Activated CD4-positive, alpha-beta memory T cell treated with anti-CD3 and anti-CD28 coated beads for 36 hours (primary cell): ENCODE results near the gene CDH11. TPM values are rescaled to one million over a fixed set of nuclear protein-coding genes. Genes with fewer than 3 reads are reported as not detected.

Source experiments
- CTCF ChIA-PET: fragments of 350-600 bp; sonication (Branson Sonifier 250); formaldehyde crosslinking; loops from one replicate; lab custom pipeline; 2021; ENCODE audit warnings: antibody characterized with exemption, inconsistent platforms; lab: Charles Lee
- POLR2A ChIA-PET: fragments of 350-600 bp; sonication (Branson Sonifier 250); formaldehyde crosslinking; loops from one replicate; lab custom pipeline; 2021; ENCODE audit warnings: antibody characterized with exemption; lab: Charles Lee
- DNase-seq: peaks from one replicate; pipeline ENCODE4 v3.0.0-alpha.2; 2020
- H3K27ac Mint-ChIP-seq: one replicate; pipeline ENCODE4 v1.8.0; 2021; ENCODE audit warnings: mixed read lengths
- H3K27me3 Mint-ChIP-seq: one replicate; pipeline ENCODE4 v1.8.0; 2021; ENCODE audit warnings: mixed read lengths
- H3K36me3 Mint-ChIP-seq: one replicate; pipeline ENCODE4 v1.8.0; 2021; ENCODE audit warnings: mixed read lengths
- H3K4me1 Mint-ChIP-seq: one replicate; pipeline ENCODE4 v1.8.0; 2021; ENCODE audit warnings: low read depth, mixed read lengths
- H3K4me3 Mint-ChIP-seq: one replicate; pipeline ENCODE4 v1.8.0; 2021; ENCODE audit warnings: mild to moderate bottlenecking, mixed read lengths
- H3K9me3 Mint-ChIP-seq: one replicate; pipeline ENCODE4 v1.8.0; 2021; ENCODE audit warnings: mixed read lengths
- intact Hi-C: fragments of 100-400 bp; cut with micrococcal nuclease; formaldehyde crosslinking; loops from one replicate; pipeline ENCODE4 v1.15.1; 2023
- total RNA-seq, 2 experiments: library from RNA; stranded (reverse); gene quantifications; one replicate each; pipeline ENCODE4 v1.2.3, GENCODE V29; 2021

CDH11 gene
- total RNA-seq, 2 experiments from 2014 or later: not detected

DNA sequence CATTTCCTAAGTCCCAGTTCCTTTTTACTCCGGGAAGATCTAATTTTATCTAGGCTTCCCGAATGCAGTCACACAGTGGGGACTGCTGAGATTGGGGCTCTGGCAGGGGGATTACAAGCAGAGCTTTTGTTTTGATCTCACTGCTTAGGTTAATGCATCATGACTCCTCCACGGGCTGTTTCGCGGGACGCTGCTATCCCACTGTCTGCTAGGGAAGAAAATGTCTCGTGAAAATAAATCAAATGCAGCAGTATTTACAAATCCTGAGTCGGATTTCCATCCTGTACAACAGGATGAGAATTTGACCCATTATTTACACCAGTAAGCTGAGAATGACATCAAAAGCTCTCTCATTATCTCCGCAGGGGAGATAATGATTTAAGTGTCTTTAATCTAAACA lies 83.8 kb downstream of the CDH11 start:
- Mint-ChIP-seq H3K4me3 (no peak overlapping the region), H3K27me3 (no peaks in the 10 kb centered on the region), H3K27ac (no peak overlapping the region), H3K4me1 (no peaks in the 10 kb centered on the region), H3K36me3 (no peaks in the 10 kb centered on the region), H3K9me3 (peaks cover 20% of the 10 kb centered on the region)
- ChIA-PET POLR2A (no interaction called here), CTCF (no interaction called here)
- no peak for DNase-seq
- intact Hi-C loops: no loop called here

DNA sequence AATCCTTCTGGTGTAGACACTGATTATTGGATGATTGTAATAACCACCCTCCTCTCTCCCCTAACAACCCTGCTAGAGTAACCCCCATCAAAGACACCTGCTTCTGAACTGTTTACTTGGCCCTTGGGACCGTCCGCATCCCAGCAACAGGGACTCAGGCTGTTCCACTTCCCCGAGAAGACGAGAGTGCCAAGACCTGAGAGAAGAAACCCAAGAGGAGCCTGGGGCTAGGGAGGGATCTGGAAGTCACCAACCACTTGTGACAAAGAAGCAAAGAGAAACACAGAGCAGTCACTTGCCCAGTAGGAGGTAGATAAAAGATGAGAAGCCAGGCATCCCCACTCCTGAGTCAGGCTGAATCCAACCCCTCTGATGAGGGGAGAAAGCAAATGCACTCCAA lies 84.3 kb downstream of the CDH11 start:
- H3K4me3 Mint-ChIP-seq: no peak overlapping the region
- ChIA-PET POLR2A (no interaction called here), CTCF (no interaction called here)
- intact Hi-C loops: no loop called here
- H3K36me3 Mint-ChIP-seq: no peaks in the 10 kb centered on the region
- H3K27ac Mint-ChIP-seq: no peak overlapping the region
- DNase-seq: no peak
- peaks cover 21% of the 10 kb centered on the region for H3K9me3 Mint-ChIP-seq
- H3K27me3 Mint-ChIP-seq: no peaks in the 10 kb centered on the region
- H3K4me1 Mint-ChIP-seq: no peaks in the 10 kb centered on the region

DNA sequence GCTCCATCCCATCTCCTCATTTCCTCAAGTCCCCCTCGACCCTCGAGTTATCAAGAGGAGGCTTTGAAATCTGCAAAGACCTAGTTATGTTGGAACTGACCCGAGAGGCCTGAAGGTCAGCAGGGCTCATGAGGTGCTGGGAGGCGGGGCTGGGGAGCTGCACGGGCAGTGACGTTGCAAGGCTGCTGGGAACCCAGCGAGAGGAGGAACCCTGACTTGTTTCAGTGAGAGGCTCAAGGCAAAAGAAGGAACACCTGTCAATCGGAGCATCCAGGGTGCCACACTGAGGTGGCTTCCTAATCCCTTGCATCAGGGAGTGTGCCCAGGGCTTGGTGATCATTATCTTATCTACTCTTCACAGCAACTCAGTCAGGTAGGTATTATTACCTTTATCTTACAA lies 86.9 kb downstream of the CDH11 start:
- H3K4me3 Mint-ChIP-seq: no peak overlapping the region
- ChIA-PET POLR2A (no interaction called here), CTCF (no interaction called here)
- intact Hi-C loops: no loop called here
- H3K27me3 Mint-ChIP-seq: no peaks in the 10 kb centered on the region
- no peaks in the 10 kb centered on the region for H3K4me1 Mint-ChIP-seq
- peaks cover 18% of the 10 kb centered on the region for H3K9me3 Mint-ChIP-seq
- H3K27ac Mint-ChIP-seq: no peak overlapping the region
- H3K36me3 Mint-ChIP-seq: no peaks in the 10 kb centered on the region
- no peak for DNase-seq

DNA sequence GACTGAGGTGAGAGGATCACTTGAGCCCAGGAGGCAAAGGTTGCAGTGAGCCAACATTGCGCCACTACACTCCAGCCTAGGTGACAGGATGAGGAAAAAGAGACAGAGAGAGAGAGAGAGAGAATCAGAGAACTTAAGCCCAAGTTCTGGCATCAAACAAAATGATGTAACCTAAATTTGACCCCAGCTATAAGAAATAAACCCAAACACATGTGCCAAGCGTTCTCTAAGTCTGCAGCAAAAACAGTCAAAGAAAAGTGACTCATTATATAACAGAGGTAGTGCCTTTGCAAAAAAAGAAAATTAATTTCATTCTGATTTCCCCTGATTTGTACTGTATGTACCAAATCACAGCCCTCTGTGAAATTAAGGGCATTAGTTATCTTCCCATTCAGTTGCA lies 89.5 kb downstream of the CDH11 start:
- H3K9me3 Mint-ChIP-seq: peaks cover 17% of the 10 kb centered on the region
- H3K27ac Mint-ChIP-seq: no peak overlapping the region
- ChIA-PET POLR2A (no interaction called here), CTCF (no interaction called here)
- H3K36me3 Mint-ChIP-seq: no peaks in the 10 kb centered on the region
- no peaks in the 10 kb centered on the region for H3K4me1 Mint-ChIP-seq
- DNase-seq: no peak
- H3K4me3 Mint-ChIP-seq: no peak overlapping the region
- H3K27me3 Mint-ChIP-seq: no peaks in the 10 kb centered on the region
- intact Hi-C loops: no loop called here

DNA sequence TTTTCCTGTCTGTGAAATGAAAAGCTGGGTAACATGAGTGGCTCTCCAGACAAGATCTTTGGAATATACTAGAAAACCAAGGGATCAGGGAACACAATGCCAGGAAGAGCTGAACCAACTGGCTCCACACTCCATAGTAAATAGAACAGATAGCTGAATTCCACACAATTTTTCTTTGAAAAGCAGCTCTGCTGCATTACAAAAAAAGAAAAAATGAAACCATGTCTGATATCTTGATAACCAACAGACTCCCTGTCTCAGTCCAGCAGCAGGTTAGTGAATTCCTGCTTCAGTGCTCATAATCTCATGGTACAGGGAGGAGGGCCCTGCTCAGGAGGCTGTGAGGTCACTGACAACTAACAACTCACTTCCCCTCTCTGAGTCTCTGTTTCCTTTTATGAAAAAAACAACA lies 97.1 kb downstream of the CDH11 start:
- Mint-ChIP-seq H3K27ac (no peak overlapping the region), H3K4me1 (no peaks in the 10 kb centered on the region), H3K4me3 (no peak overlapping the region), H3K9me3 (peaks cover 17% of the 10 kb centered on the region), H3K36me3 (no peaks in the 10 kb centered on the region), H3K27me3 (no peaks in the 10 kb centered on the region)
- intact Hi-C loops: no loop called here
- DNase-seq: no peak
- ChIA-PET CTCF (no interaction called here), POLR2A (no interaction called here)

DNA sequence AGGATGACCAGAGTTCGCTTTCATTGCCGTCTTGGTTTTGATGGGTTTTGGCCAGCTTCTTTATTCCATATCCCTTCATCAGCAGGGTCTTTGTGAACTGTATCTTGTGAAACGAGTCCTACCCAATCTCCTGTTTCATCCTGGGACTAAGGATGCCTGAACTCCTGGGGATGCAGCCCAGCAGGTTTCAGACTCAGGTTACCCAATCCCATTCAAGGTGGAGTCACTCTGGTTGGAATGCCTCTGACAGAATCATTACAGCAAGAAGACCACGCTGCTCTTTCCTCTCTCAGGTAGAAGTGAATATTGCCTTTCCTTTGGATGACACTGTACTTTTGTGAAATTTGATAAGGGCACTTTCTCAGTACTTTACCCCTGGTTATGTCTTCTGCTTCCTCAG lies 98.1 kb downstream of the CDH11 start:
- no peaks in the 10 kb centered on the region for H3K36me3 Mint-ChIP-seq
- H3K4me1 Mint-ChIP-seq: no peaks in the 10 kb centered on the region
- no peak for DNase-seq
- H3K4me3 Mint-ChIP-seq: no peak overlapping the region
- peaks cover 17% of the 10 kb centered on the region for H3K9me3 Mint-ChIP-seq
- no peaks in the 10 kb centered on the region for H3K27me3 Mint-ChIP-seq
- intact Hi-C loops: no loop called here
- ChIA-PET POLR2A (no interaction called here), CTCF (no interaction called here)
- H3K27ac Mint-ChIP-seq: no peak overlapping the region

DNA sequence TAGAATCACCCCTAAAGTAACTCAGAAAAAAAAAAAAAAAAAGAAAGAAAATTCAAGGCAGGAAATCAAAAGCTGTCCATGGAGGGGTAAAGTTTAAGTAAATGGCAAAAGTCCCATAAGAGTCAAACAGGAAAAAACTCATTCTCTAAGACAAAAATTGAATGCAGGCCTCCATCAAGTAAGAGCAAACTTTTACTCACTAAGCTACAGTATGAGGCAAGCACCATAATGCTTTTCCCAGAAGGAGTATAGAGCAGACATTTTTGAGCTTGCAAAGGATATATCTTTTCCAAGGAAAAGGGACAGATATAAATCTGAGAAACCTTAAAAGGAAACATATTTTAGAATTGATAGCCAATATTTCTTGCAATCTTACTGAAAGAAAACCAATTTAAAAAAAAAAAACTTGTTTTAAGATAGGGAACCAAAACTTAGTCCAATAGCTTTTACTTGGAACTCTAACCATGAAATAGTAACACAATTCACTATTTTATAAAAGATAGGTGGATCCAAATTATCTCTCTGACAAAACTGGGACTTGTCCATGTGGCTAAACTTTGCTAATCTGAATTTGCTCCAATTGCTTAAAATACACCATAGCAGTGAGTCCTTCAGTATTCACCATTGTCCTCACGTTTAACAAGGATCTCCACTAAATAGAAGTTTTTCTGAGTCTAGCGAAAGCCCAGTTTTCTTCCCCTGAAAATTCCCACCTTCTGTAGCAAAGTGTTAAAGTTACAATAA lies 99.8 kb downstream of the CDH11 start:
- peaks cover 12% of the 10 kb centered on the region for H3K9me3 Mint-ChIP-seq

DNA sequence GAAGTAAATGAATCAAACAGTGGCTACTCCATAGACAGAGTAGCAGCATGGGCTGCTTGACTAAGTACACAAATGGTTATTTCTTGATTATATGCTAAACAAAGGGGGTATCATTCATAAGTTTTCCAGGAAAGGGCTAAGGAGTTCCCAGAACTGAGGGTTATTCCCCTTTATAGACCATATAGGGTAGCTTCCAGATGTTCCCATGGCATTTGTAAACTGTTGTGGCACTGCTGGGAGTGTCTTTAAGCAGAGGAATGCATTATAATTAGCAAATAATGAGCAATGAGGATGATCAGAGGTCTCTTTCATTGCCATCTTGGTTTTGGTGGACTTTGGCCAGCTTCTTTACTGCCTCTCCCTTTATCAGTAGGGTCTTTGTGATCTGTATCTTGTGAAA lies 105.1 kb downstream of the CDH11 start:
- Mint-ChIP-seq H3K4me1 (no peaks in the 10 kb centered on the region), H3K9me3 (peaks cover 17% of the 10 kb centered on the region), H3K27me3 (no peaks in the 10 kb centered on the region), H3K4me3 (no peak overlapping the region), H3K27ac (no peak overlapping the region), H3K36me3 (no peaks in the 10 kb centered on the region)
- CTCF ChIA-PET: no interaction called here
- no peak for DNase-seq
- intact Hi-C loops: no loop called here
- POLR2A ChIA-PET: no interaction called here

More for the DNA sequence above, 99.8 kb downstream of the CDH11 start:
- ChIA-PET POLR2A (no interaction called here), CTCF (no interaction called here)
- Mint-ChIP-seq H3K27ac (no peak overlapping the region), H3K36me3 (no peaks in the 10 kb centered on the region), H3K4me3 (no peak overlapping the region), H3K4me1 (no peaks in the 10 kb centered on the region), H3K27me3 (no peaks in the 10 kb centered on the region)
- intact Hi-C loops: no loop called here
- no peak for DNase-seq

DNA sequence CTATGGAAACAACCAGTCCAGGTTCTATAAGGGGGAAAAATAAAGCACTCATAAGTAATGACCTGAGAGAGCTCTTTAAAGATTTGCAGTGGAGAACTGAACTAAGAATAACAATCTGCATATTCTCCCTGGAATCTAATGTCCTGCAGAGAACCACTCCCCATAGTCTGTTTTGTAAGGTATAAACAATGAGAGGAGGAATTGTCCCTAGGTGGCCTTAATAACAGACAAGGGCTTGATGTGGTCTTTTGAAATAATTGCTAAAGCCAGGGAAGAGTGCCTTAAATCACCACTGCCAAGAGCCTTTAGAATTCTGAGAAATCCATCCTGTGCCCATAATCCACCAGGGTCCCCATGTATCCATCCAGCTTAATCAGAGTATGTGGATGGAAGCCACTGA lies 106.3 kb downstream of the CDH11 start:
- no peak for DNase-seq
- intact Hi-C loops: no loop called here
- Mint-ChIP-seq H3K4me1 (no peaks in the 10 kb centered on the region), H3K27ac (no peak overlapping the region), H3K4me3 (no peak overlapping the region), H3K9me3 (peaks cover 15% of the 10 kb centered on the region), H3K36me3 (no peaks in the 10 kb centered on the region), H3K27me3 (no peaks in the 10 kb centered on the region)
- ChIA-PET CTCF (no interaction called here), POLR2A (no interaction called here)

DNA sequence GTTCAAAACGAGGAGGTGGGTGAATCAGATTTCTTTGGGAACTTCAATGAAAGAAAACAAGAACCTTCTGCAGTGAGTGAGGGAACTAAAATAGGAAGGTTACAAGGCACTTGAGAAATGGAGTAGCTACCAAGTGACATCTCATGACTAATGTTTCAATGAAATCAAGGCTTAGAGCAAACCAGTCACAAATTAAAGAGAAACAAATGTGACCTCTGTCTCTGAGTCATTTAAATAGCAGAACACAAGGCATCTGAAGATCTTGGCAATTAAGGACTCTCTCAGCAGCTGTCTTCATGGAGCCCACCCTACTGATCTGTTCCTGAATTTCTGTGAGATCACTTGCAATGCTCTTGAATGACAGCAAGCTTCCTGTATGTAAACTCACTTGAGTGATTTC lies 109.5 kb downstream of the CDH11 start:
- no peaks in the 10 kb centered on the region for H3K36me3 Mint-ChIP-seq
- intact Hi-C loops: no loop called here
- CTCF ChIA-PET: no interaction called here
- no peak overlapping the region for H3K27ac Mint-ChIP-seq
- H3K9me3 Mint-ChIP-seq: peaks cover 15% of the 10 kb centered on the region
- no peak overlapping the region for H3K4me3 Mint-ChIP-seq
- no peak for DNase-seq
- no peaks in the 10 kb centered on the region for H3K27me3 Mint-ChIP-seq
- POLR2A ChIA-PET: no interaction called here
- H3K4me1 Mint-ChIP-seq: no peaks in the 10 kb centered on the region

DNA sequence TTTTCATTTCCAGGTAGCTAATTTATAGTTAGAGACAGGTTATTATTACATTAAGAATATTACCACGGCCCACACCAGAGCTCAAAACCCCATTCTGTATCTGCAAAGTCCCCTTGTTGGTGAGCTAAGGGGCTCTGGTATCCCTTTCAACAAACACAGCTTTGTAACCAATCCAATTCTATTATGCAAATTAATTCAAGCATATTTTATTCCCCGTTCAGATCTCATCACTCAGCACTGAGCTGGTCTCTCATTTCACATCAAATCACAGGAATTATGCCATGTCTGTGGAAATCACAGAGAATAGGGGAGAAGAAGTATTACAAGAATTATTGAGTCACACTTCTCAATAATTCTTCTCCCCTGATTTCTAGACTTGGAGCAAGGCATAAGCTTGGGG lies 111.7 kb downstream of the CDH11 start:
- ChIA-PET POLR2A (interaction anchor here (0.6 kb wide), 1 partner anchor 10 kb away, joined by 5 read pairs; no protein-coding TSS in a partner anchor), CTCF (no interaction called here)
- no peaks in the 10 kb centered on the region for H3K27me3 Mint-ChIP-seq
- H3K36me3 Mint-ChIP-seq: no peaks in the 10 kb centered on the region
- H3K27ac Mint-ChIP-seq: no peak overlapping the region
- H3K9me3 Mint-ChIP-seq: peaks cover 16% of the 10 kb centered on the region
- no peaks in the 10 kb centered on the region for H3K4me1 Mint-ChIP-seq
- no peak overlapping the region for H3K4me3 Mint-ChIP-seq
- intact Hi-C loops: no loop called here
- no peak for DNase-seq

DNA sequence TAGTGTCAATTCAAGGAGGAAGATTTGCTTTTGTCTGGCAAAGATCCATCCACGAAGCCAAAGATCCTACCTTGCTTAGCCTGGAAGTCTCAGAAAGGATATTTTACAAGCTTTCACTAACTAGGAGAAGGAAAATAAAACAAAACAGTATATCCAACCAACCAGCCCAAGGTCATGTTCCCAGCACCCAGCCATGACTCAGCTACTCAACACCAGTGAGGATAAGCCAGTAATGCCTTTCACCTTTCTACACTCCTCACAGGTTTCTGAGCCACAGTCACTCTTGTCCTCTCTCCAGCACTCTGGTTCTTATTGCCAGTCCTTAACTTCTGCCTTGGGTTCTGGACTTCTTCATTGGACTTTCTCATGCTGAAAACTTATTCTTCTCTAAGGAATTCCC lies 116.2 kb downstream of the CDH11 start:
- Mint-ChIP-seq H3K36me3 (no peaks in the 10 kb centered on the region), H3K4me1 (no peaks in the 10 kb centered on the region), H3K9me3 (peaks cover 22% of the 10 kb centered on the region), H3K4me3 (no peak overlapping the region), H3K27ac (no peak overlapping the region), H3K27me3 (no peaks in the 10 kb centered on the region)
- POLR2A ChIA-PET: no interaction called here
- DNase-seq: no peak
- CTCF ChIA-PET: no interaction called here
- intact Hi-C loops: no loop called here

DNA sequence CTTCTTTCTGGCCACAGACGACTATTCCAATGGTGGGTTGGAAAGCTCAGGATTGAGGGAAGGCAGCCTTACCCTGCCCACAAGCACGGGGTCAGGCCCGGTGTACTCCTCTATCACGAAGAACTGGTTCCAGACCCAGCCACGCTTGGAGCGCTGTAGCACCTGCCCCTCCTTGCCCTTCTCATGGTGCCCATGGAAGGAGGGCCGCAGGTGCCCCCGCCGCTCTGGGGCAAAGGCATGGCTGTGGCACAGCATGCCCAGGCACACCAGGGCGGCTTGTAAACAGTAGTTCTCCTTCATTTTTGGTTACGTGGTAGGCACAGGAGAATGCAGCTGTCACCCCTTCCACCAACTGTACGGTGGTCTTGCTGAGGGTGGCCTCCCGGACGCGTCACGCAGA lies 117.3 kb downstream of the CDH11 start:
- Mint-ChIP-seq H3K36me3 (no peaks in the 10 kb centered on the region), H3K4me3 (no peak overlapping the region), H3K27me3 (no peaks in the 10 kb centered on the region), H3K9me3 (peaks cover 22% of the 10 kb centered on the region), H3K27ac (no peak overlapping the region), H3K4me1 (no peaks in the 10 kb centered on the region)
- CTCF ChIA-PET: no interaction called here
- no peak for DNase-seq
- POLR2A ChIA-PET: no interaction called here
- intact Hi-C loops: no loop called here
